Prostate gland (tissue), 2 donors: ENCODE measurements around the gene ADAR.

Experiments
- CTCF ChIP-seq, 4 experiments: fragments of 200-600 bp in 2 of 4; fragments of 450-650 bp in 2 of 4; sonication (generic) in 2 of 4; IDR thresholded peaks; 1 replicate in 3 of 4; 2 replicates in 1 of 4; pipeline ENCODE4 v1.5.1; 2016 to 2019; ENCODE audit warnings: antibody characterized with exemption in 4 of 4, mild to moderate bottlenecking in 2 of 4, moderate library complexity in 2 of 4
- POLR2A ChIP-seq: fragments of 450-650 bp; IDR thresholded peaks from one replicate; pipeline ENCODE4 v1.6.1; 2016; ENCODE audit warnings: antibody characterized with exemption, mild to moderate bottlenecking
- POLR2AphosphoS5 ChIP-seq: sonication (generic); formaldehyde crosslinking; IDR thresholded peaks from one replicate; pipeline ENCODE4 v1.6.1; 2017; ENCODE audit warnings: antibody characterized with exemption

DNA sequence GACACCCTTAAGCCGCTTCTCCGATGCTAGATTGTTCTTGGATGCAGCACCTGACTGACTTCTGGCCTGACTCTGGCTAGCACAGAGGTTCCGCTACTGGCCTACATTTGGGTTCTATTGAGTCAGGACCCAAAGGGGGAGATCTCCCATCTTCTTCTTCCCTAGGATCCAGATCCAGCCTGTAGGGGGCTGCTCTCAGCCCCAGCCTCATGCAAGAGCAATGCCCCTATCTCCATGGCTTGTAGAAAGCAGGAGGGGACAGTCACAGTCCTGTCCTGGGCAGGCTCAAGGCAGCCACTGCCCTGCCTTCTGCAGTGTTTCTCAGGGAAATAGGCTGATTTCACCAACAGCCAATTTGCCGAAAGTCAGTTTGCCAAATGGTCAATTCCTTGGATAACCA lies 6.3 kb upstream of the ADAR start:
- TF ChIP-seq POLR2AphosphoS5 (no peak), POLR2A (no peak), CTCF (IDR thresholded peaks at IDR 0.05) (no peak)
